ENCODE results near the gene SPATA31E1. TPM values are rescaled to one million over a fixed set of nuclear protein-coding genes. Genes with fewer than 3 reads are reported as not detected.

SPATA31E1 gene
- total RNA-seq, 3 donors from 2014 or later, result not detected

DNA sequence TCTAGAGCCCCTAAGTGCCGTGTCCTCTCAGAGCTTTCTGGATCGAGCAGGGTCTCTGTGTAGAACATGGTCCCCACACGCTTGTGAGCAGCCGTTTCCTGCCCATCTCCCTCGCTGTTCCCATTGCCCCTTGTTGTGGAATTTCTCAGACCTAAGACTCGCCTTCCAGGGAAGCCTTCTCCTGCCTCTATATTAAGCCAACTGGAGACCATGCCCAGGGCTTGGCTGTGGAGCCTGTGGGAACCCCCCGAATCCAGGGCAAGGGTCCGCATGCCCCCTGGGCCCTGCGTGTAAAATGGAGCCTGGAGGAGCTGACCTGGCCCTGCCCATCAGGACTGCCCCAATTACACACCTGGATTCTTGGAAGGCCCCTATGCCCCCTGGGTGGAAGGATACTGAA lies 14.5 kb upstream of the SPATA31E1 start:
- H3K9me3 ChIP-seq, result no peaks in the 10 kb centered on the region
- H3K4me1 ChIP-seq, result no peaks in the 10 kb centered on the region
- H3K27ac ChIP-seq, result no peak overlapping the region
- H3K27me3 ChIP-seq, result no peaks in the 10 kb centered on the region
- H3K36me3 ChIP-seq, result no peaks in the 10 kb centered on the region
- intact Hi-C loops (cut with DNase I; ENCODE audit: low total_unique reads), result no loop called here
- no peak for DNase-seq (ENCODE audit: low spot score in 2 of 2)
- H3K4me3 ChIP-seq, result no peak overlapping the region
- TF ChIP-seq, protein P1, sequence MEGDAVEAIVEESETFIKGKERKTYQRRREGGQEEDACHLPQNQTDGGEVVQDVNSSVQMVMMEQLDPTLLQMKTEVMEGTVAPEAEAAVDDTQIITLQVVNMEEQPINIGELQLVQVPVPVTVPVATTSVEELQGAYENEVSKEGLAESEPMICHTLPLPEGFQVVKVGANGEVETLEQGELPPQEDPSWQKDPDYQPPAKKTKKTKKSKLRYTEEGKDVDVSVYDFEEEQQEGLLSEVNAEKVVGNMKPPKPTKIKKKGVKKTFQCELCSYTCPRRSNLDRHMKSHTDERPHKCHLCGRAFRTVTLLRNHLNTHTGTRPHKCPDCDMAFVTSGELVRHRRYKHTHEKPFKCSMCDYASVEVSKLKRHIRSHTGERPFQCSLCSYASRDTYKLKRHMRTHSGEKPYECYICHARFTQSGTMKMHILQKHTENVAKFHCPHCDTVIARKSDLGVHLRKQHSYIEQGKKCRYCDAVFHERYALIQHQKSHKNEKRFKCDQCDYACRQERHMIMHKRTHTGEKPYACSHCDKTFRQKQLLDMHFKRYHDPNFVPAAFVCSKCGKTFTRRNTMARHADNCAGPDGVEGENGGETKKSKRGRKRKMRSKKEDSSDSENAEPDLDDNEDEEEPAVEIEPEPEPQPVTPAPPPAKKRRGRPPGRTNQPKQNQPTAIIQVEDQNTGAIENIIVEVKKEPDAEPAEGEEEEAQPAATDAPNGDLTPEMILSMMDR (IDR thresholded peaks at IDR 0.05), result no peak
- no peak for TF ChIP-seq POLR2AphosphoS5 (IDR thresholded peaks at IDR 0.05)
- no peak for TF ChIP-seq POLR2A (IDR thresholded peaks at IDR 0.05)

DNA sequence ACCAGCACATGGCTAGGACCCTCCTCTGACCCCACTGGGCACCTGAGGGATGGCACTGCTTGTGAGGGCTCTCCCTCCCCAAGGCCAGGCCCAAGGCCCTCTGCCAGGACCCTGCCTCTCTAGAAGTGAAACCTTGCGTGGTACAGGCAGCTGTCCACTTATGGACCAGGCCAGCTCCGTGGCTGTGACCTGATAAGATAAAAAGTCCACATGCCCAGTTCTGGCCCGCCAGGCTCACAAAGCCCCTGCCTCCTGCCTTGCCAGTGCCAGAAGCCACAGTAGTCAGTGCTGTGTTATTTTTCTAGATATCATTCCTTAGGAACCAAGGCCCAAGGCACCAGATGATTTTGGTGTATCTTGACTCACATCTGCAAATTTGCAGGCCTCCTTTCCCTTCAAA lies 14.0 kb upstream of the SPATA31E1 start:
- Histone ChIP-seq H3K4me1 (no peaks in the 10 kb centered on the region), H3K9me3 (no peaks in the 10 kb centered on the region), H3K36me3 (no peaks in the 10 kb centered on the region), H3K27ac (no peak overlapping the region), H3K27me3 (no peaks in the 10 kb centered on the region), H3K4me3 (no peak overlapping the region)
- intact Hi-C loops (cut with DNase I; ENCODE audit: low total_unique reads), result no loop called here
- TF ChIP-seq, protein P1 (IDR thresholded peaks at IDR 0.05), result no peak
- TF ChIP-seq POLR2A (IDR thresholded peaks at IDR 0.05) (no peak), POLR2AphosphoS5 (IDR thresholded peaks at IDR 0.05) (no peak)
- DNase-seq (ENCODE audit: low spot score in 2 of 2), result no peak

DNA sequence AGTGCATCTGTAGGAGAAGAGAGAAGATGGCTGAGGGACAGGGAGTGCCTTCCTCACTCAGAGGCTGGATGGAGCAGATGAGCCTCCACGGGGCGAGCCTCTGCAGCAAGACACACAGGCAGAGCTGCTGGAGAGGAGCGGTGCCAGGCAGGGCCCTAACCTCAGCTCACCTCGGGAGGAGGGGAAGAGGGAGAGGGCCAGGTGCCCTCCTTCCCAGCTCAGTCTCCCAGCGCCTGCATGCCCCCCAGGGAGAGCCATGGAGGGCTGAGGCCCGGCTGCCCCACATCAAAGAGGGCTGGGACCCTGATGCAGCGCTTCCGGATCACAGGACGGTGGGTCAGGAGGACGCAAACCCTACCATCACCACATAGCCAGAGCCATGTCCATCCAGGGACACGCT lies 13.6 kb upstream of the SPATA31E1 start:
- Histone ChIP-seq H3K27ac (no peak overlapping the region), H3K4me1 (no peaks in the 10 kb centered on the region), H3K36me3 (no peaks in the 10 kb centered on the region), H3K27me3 (no peaks in the 10 kb centered on the region), H3K9me3 (no peaks in the 10 kb centered on the region), H3K4me3 (no peak overlapping the region)
- intact Hi-C loops (cut with DNase I; ENCODE audit: low total_unique reads), result no loop called here
- TF ChIP-seq POLR2AphosphoS5 (IDR thresholded peaks at IDR 0.05) (no peak), POLR2A (IDR thresholded peaks at IDR 0.05) (no peak)
- TF ChIP-seq, protein P1 (IDR thresholded peaks at IDR 0.05), result no peak
- no peak for DNase-seq (ENCODE audit: low spot score in 2 of 2)

DNA sequence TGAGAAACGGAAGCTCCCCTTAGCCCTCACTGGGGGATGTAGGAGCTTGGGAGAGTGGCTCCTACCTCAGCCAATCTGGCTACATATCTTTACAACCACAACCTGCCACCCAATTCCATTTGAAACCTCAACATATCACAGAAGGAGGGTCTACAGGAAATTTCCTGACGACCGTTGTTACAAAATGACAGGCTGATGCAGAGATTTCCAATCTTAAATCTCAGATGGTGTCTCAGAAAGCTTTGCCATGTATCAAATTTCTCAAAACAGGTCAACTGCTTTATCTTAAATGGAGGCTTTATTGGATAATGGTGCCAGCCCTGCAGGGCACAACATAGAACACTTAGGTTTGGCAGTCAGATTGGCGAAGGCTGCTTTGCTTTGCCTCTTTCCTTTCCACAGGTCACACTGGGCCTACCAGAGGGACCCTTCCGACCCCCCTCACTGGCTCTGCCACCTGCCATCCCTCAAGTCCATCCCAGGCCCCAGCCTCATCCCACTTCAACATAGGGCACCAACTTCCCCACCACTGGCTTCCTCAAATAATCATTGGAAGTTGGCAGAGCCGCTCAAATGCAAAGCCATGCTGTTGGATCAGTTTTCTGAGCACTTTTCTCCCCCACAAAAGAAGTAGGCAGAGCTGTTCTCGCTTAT lies 11.1 kb upstream of the SPATA31E1 start:
- no peak overlapping the region for H3K27ac ChIP-seq
- no peaks in the 10 kb centered on the region for H3K4me1 ChIP-seq

DNA sequence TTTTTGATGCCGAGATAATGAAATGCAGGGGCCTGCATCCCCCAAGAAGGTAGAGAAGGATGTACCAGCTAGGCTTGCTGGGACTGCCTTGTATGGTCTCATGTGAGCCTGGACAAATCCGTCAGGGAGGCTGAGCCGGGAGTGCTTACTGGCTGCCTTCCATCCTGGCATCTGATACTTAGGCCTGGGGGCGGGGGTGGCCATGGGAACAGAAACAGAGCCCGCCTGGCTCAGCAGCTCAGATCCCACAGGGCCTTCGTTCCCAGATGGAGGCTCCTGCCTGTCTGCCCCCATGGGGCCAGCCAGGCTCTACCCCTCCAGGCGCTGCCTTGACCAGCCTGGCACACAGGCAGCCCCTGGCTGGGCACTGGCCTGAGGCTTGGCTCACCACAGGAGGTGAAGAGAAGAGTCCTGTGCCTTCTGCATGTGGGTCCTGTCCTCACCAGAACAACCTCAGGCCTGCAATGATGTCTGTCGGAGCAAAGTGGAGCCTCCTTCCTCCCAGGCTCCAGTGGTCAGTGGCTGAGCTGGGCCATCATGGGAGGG lies 10.5 kb upstream of the SPATA31E1 start:
- H3K36me3 ChIP-seq, result no peaks in the 10 kb centered on the region
- no peaks in the 10 kb centered on the region for H3K4me1 ChIP-seq
- H3K4me3 ChIP-seq, result no peak overlapping the region
- intact Hi-C loops (cut with DNase I; ENCODE audit: low total_unique reads), result no loop called here
- no peak overlapping the region for H3K27ac ChIP-seq
- no peak for DNase-seq (ENCODE audit: low spot score in 2 of 2)
- H3K9me3 ChIP-seq, result no peaks in the 10 kb centered on the region
- TF ChIP-seq POLR2AphosphoS5 (IDR thresholded peaks at IDR 0.05) (no peak), POLR2A (IDR thresholded peaks at IDR 0.05) (no peak)
- TF ChIP-seq, protein P1 (IDR thresholded peaks at IDR 0.05), result no peak
- no peaks in the 10 kb centered on the region for H3K27me3 ChIP-seq

More for the DNA sequence above, 11.1 kb upstream of the SPATA31E1 start:
- H3K4me3 ChIP-seq, result no peak overlapping the region
- no peaks in the 10 kb centered on the region for H3K36me3 ChIP-seq
- intact Hi-C loops (cut with DNase I; ENCODE audit: low total_unique reads), result no loop called here
- no peak for TF ChIP-seq POLR2AphosphoS5 (IDR thresholded peaks at IDR 0.05)
- TF ChIP-seq, protein P1 (IDR thresholded peaks at IDR 0.05), result no peak
- TF ChIP-seq POLR2A (IDR thresholded peaks at IDR 0.05), result no peak
- no peak for DNase-seq (ENCODE audit: low spot score in 2 of 2)
- no peaks in the 10 kb centered on the region for H3K27me3 ChIP-seq
- H3K9me3 ChIP-seq, result no peaks in the 10 kb centered on the region
